Upper lobe of left lung (tissue), 4 donors: ENCODE measurements around the gene RLN1.

Experiments used
- CTCF ChIP-seq, 6 experiments: fragments of 450-650 bp in 4 of 6; fragments of 200-600 bp in 2 of 6; sonication (generic) in 2 of 6; IDR thresholded peaks; one replicate each; pipeline ENCODE4 v1.5.1; 2016 to 2019; ENCODE audit warnings: antibody characterized with exemption in 6 of 6
- EP300 ChIP-seq, 4 donors: sonication (generic); formaldehyde crosslinking; IDR thresholded peaks; one replicate each; pipeline ENCODE4 v1.5.1; 2017; ENCODE audit warnings: antibody characterized with exemption in 4 of 4, control low read depth in 2 of 4

DNA sequence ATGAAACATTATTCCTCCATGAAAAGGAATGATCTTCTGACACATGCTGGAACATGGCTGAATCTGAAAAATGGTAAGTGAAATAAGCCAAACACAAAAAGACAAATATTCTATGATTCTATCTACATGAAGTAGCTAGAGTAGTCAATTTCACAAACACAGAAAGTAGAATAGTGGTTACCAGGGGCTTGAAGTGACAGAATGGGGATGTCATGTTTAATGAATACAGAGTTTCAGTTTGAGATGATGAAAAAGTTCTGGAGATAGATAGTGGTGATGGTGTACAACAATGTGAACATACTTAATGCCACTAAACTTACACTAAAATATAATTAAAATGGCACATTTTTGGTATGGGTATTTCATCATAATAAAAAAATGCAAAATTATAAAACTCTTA is 53.4 kb downstream of the RLN1 start:
- TF ChIP-seq EP300 (IDR thresholded peaks at IDR 0.05): no peak
- no peak for TF ChIP-seq CTCF (IDR thresholded peaks at IDR 0.05)
